Lung (tissue), 12 donors: ENCODE data around the gene EIF4A2. TPM values are rescaled to one million over a fixed set of nuclear protein-coding genes. Genes with fewer than 3 reads are reported as not detected.

Experiments used
- ATAC-seq: fragments of 200-7000 bp; cut with Tn5 transposase; one replicate; pipeline ENCODE4 v1.9.1; 2020; ENCODE audit warnings: moderate number of reproducible peaks; ENCODE audit not compliant: insufficient read depth, low FRiP score
- DNase-seq, 3 donors: peaks; one replicate each; pipeline ENCODE4 v3.0.0-alpha.2; 2013 to 2017
- H3K27ac ChIP-seq, 2 donors: one replicate each; pipeline ENCODE4 v1.5.1; 2013; ENCODE audit warnings: mild to moderate bottlenecking in 2 of 2, moderate library complexity in 2 of 2, control low read depth in 1 of 2, inconsistent platforms in 1 of 2, low read depth in 1 of 2, low read length in 1 of 2
- H3K27me3 ChIP-seq, 3 donors: one replicate each; pipeline ENCODE4 v1.5.1; 2013; ENCODE audit warnings: low read length in 2 of 3; ENCODE audit not compliant: control insufficient read depth in 3 of 3, insufficient read depth in 3 of 3
- H3K36me3 ChIP-seq, 4 donors: one replicate each; pipeline ENCODE4 v1.5.1; 2013; ENCODE audit warnings: low read length in 4 of 4, mild to moderate bottlenecking in 1 of 4, moderate library complexity in 1 of 4; ENCODE audit not compliant: control insufficient read depth in 4 of 4, insufficient read depth in 4 of 4
- H3K4me1 ChIP-seq, 5 donors: one replicate each; pipeline ENCODE4 v1.5.1; 2013; ENCODE audit warnings: low read length in 5 of 5, mild to moderate bottlenecking in 2 of 5, moderate library complexity in 1 of 5; ENCODE audit not compliant: control insufficient read depth in 5 of 5, insufficient read depth in 5 of 5
- H3K4me3 ChIP-seq: one replicate; pipeline ENCODE4 v1.5.1; 2013; ENCODE audit warnings: mild to moderate bottlenecking, control low read depth, moderate library complexity
- H3K9ac ChIP-seq, 2 donors: one replicate each; pipeline ENCODE4 v1.5.1; 2013; ENCODE audit warnings: low read length in 2 of 2, control low read depth in 1 of 2; ENCODE audit not compliant: insufficient read depth in 1 of 2
- H3K9me3 ChIP-seq, 4 donors: one replicate each; pipeline ENCODE4 v1.5.1; 2013; ENCODE audit warnings: low read length in 3 of 4, mild to moderate bottlenecking in 1 of 4, moderate library complexity in 1 of 4; ENCODE audit not compliant: control insufficient read depth in 4 of 4, insufficient read depth in 3 of 4
- WGBS, 2 donors: extraction: QIAGEN DNeasy Blood & Tissue Kit; methylation state at CpG; one replicate each; pipeline ENCODE4 v1.1.7; 2013; 5-methylcytosine and 5-hydroxymethylcytosine counted together
- polyA plus RNA-seq, 2 donors: library from polyadenylated mRNA; stranded (reverse); fragments of 200-250 nt; gene quantifications; one replicate each; pipeline ENCODE4 v1.2.1, GENCODE V29; 2013
- total RNA-seq, 2 donors: library from RNA; depleted of rRNA in 1 of 2; stranded (reverse); fragments of >200 nt in 1 of 2; gene quantifications; one replicate each; pipeline ENCODE4 v1.2.1, GENCODE V29; 2014 to 2021
- TF ChIP-seq, protein P1 (sequence below): IDR thresholded peaks from 2 replicates; pipeline ENCODE4 v1.5.1; 2012; ENCODE audit warnings: mild to moderate bottlenecking; ENCODE audit errors: control extremely low read depth, extremely low read depth
- donor health status: control.
- donor health status: control.
- donor health status: Bipolar disorder and iron deficiency.
- donor health status: healthy.
- donor health status: DM: yes; HTN: yes; CAD: no.

The EIF4A2 gene
- total and polyA plus RNA-seq, 4 donors = 235 to 683 (median 312) TPM

DNA sequence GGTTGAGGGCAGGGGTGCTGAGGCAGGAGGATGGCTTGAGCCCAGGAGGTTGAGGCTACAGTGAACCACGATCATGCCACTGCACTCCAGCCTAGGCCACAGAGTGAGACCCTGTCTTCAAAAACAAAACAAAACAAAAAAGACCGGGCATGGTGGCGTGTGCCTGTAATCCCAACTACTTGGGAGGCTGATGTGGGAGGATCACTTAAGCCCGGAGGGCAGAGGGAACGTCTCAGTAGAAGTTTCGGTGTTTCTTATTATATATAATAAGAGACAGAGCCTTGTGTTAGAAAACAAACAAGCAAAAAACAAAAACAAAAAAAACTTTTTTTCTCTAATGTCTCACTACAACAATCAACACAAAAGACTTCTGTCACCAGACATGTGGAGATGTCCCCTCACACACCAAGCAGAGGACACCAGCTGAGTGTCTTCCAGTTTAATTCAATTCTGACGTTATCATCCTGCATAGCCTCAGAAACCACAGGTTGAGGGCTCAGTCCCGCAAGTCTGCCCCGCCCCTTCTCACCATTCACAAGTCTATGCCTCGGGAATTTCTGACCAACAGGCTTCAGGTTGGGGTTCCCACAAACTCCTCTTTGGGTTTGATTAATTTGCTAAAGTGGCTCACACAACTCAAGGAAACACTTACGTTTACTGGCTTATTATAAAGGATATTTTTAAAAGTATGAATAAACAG is 24.0 kb upstream of the EIF4A2 start:
- DNase-seq (no peak), ATAC-seq (no peak)
- Histone ChIP-seq H3K9me3 (peaks cover 0 to 2% (median 0%) of the 10 kb centered on the region in 4 donors), H3K27ac (no peak overlapping the region), H3K4me3 (no peak overlapping the region), H3K27me3 (peaks cover 0 to 3% (median 0%) of the 10 kb centered on the region in 3 donors), H3K4me1 (no peaks in the 10 kb centered on the region), H3K9ac (no peak overlapping the region), H3K36me3 (no peaks in the 10 kb centered on the region)
- TF ChIP-seq, protein P1, sequence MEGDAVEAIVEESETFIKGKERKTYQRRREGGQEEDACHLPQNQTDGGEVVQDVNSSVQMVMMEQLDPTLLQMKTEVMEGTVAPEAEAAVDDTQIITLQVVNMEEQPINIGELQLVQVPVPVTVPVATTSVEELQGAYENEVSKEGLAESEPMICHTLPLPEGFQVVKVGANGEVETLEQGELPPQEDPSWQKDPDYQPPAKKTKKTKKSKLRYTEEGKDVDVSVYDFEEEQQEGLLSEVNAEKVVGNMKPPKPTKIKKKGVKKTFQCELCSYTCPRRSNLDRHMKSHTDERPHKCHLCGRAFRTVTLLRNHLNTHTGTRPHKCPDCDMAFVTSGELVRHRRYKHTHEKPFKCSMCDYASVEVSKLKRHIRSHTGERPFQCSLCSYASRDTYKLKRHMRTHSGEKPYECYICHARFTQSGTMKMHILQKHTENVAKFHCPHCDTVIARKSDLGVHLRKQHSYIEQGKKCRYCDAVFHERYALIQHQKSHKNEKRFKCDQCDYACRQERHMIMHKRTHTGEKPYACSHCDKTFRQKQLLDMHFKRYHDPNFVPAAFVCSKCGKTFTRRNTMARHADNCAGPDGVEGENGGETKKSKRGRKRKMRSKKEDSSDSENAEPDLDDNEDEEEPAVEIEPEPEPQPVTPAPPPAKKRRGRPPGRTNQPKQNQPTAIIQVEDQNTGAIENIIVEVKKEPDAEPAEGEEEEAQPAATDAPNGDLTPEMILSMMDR = no peak
- WGBS, 2 donors = 76 to 86% methylated on average over 11 of the region's 11 CpGs

DNA sequence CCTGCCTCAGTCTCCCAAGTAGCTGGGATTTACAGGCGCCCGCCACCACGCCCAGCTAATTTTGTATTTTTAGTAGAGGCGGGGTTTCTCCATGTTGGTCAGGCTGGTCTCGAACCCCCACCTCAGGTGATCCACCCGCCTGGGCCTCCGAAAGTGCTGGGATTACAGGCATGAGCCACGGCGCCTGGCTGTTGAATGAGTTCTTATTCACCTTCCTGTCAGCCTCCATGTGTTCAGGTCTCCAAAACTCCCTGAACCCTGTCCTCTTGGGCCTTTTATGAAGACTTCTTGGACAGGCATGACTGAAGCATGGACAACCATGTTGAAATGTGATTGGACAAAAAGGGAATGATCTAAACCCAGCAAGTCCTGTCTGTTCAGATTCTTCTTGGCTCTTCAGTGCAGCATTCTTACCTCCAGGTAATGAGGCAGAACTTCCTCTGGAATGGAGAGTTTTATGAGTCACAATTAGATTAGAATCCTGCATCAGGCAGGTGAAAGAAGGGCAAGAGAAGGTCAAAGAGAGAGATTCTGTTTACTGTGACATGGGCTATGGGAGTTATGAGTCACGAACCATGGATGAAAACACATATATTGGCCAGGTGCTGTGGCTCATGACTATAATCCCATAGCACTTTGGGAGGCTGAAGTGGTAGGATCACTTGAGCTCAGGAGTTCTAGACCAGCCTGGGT is 23.1 kb upstream of the EIF4A2 start:
- DNase-seq = no peak
- H3K9me3 ChIP-seq = peaks cover 0 to 2% (median 0%) of the 10 kb centered on the region in 4 donors
- no peak overlapping the region for H3K9ac ChIP-seq
- H3K4me3 ChIP-seq = no peak overlapping the region
- WGBS, 2 donors = 95 to 97% methylated on average over 10 of the region's 10 CpGs
- no peaks in the 10 kb centered on the region for H3K4me1 ChIP-seq
- H3K36me3 ChIP-seq = no peaks in the 10 kb centered on the region
- peaks cover 0 to 3% (median 0%) of the 10 kb centered on the region in 3 donors for H3K27me3 ChIP-seq
- ATAC-seq = no peak
- H3K27ac ChIP-seq = no peak overlapping the region
- TF ChIP-seq, protein P1 = no peak

DNA sequence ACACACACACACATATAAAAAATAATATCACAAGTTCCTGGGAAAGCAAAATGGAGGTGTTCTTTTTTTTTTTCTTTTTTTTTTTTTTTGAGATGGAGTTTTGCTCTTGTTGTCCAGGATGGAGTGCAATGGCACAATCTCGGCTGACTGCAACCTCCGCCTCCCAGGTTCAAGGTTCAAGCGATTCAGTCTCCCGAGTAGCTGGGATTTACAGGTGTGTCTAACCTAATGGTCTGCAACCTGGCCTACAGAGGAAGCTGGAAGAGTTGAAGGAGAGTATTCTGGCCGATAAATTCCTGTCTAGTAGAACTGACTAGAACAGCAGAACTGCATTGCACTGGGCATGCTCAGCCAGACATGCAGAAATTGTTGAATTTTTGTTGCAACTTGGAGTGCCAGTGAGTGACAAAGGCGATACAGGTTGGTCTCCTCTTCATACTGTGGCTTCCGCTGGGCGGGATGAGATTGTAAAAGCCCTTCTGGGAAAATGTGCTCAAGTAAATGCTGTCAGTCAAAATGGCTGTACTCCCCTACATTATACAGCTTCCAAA is 22.4 kb upstream of the EIF4A2 start:
- H3K27me3 ChIP-seq = peaks cover 0 to 3% (median 0%) of the 10 kb centered on the region in 3 donors
- H3K9ac ChIP-seq = no peak overlapping the region
- 93 to 97% methylated on average over 8 of the region's 8 CpGs for WGBS, 2 donors
- TF ChIP-seq, protein P1 = no peak
- H3K4me1 ChIP-seq = no peaks in the 10 kb centered on the region
- H3K4me3 ChIP-seq = no peak overlapping the region
- ATAC-seq (no peak), DNase-seq (no peak)
- no peaks in the 10 kb centered on the region for H3K36me3 ChIP-seq
- H3K27ac ChIP-seq = no peak overlapping the region
- H3K9me3 ChIP-seq = peaks cover 0 to 2% (median 0%) of the 10 kb centered on the region in 4 donors
